Prostate gland (tissue), 2 donors: ENCODE results near the gene PRAC2. TPM values are rescaled to one million over a fixed set of nuclear protein-coding genes. Genes with fewer than 3 reads are reported as not detected.

ENCODE experiments used
- DNase-seq: peaks from one replicate; pipeline ENCODE4 v3.0.0-alpha.2; 2019; ENCODE audit warnings: low spot score
- H3K27ac ChIP-seq, 2 donors: fragments of 200-600 bp; sonication (generic); 2 replicates each; pipeline ENCODE4 v1.5.1; 2017 to 2019
- H3K27me3 ChIP-seq: fragments of 200-600 bp; sonication (generic); replicated peaks from 2 replicates; pipeline ENCODE4 v1.5.1; 2019; ENCODE audit not compliant: insufficient read depth
- H3K36me3 ChIP-seq, 2 donors: fragments of 200-600 bp; sonication (generic); 1 replicate in 1 of 2; 2 replicates in 1 of 2; pipeline versions ENCODE4 v1.5.1 to v1.8.1; 2017 to 2019
- H3K4me1 ChIP-seq: fragments of 200-600 bp; sonication (generic); replicated peaks from 2 replicates; pipeline ENCODE4 v1.5.1; 2019
- H3K4me3 ChIP-seq, 2 donors: fragments of 200-600 bp; sonication (generic); 2 replicates each; pipeline ENCODE4 v1.5.1; 2017 to 2019
- H3K9me3 ChIP-seq: fragments of 200-600 bp; sonication (generic); 2 replicates; pipeline ENCODE4 v1.5.1; 2017
- CTCF ChIP-seq, 4 experiments: fragments of 200-600 bp in 2 of 4; fragments of 450-650 bp in 2 of 4; sonication (generic) in 2 of 4; IDR thresholded peaks; 1 replicate in 3 of 4; 2 replicates in 1 of 4; pipeline ENCODE4 v1.5.1; 2016 to 2019; ENCODE audit warnings: antibody characterized with exemption in 4 of 4, mild to moderate bottlenecking in 2 of 4, moderate library complexity in 2 of 4
- POLR2A ChIP-seq: fragments of 450-650 bp; IDR thresholded peaks from one replicate; pipeline ENCODE4 v1.6.1; 2016; ENCODE audit warnings: antibody characterized with exemption, mild to moderate bottlenecking
- POLR2AphosphoS5 ChIP-seq: sonication (generic); formaldehyde crosslinking; IDR thresholded peaks from one replicate; pipeline ENCODE4 v1.6.1; 2017; ENCODE audit warnings: antibody characterized with exemption
- WGBS: methylation state at CpG from one replicate; pipeline ENCODE4 v1.1.5; 2018; 5-methylcytosine and 5-hydroxymethylcytosine counted together
- intact Hi-C: fragments of 100-400 bp; cut with DNase I; formaldehyde crosslinking; loops from one replicate; pipeline ENCODE4 v1.14.2; 2022
- total RNA-seq, 2 donors: library from RNA; depleted of rRNA; stranded (reverse); fragments of >200 nt; gene quantifications; one replicate each; pipeline ENCODE4 v1.1.0, GENCODE V29; 2016

The PRAC2 gene
- total RNA-seq, 2 donors from 2014 or later: 9.6 to 135 TPM

DNA sequence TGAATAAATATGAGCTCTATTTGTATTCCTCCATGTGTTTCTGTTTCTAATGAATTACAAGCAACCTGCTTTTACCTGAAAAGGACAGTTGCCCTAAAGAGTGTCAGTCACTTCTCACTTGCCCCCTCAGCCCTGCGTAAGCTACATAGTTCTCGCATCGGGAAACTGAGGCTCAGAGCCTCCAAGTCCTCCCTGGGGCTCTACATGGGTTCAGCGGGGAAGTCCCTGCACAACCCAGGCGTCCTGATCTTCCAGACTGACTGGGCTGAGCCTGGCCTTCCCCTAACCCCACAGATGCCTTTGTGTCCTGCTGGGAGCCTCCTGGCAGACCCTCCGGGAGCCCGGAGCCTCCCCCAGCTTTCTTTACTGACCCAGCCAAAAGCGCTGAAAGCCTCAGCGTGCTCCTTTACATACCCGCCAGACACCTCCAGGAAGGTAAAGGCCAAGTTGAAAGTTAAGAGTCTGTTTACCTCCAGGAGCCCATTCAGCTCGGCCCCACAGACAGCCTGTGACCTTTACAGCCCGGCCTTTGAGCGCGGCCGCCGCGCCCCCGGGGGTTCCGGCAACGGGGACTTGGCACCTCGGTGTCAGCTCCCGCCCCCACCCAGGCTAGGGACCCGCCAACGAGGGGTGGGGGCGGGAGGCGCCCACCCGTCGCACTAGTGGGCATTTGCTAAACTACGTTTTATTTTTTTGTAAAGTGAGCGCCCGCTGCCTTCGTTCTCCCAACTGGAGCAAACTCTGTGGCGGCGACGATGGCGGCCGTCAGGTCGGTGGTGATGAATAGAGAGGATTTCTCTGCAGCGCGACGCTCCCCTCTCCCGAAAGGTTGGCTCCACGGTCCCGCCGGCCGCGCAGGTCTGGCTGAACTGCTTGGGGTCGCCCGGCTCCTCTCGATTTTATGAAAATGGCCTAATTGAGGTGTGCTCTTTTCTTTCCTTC, 10.0 kb downstream of the PRAC2 start:
- H3K9me3 ChIP-seq: no peaks in the 10 kb centered on the region
- H3K27ac ChIP-seq: peak overlapping the region; percentile 87 to 92
- no peaks in the 10 kb centered on the region for H3K27me3 ChIP-seq
- DNase-seq: no peak
- TF ChIP-seq POLR2A: no peak
- TF ChIP-seq POLR2AphosphoS5: no peak
- no peak for TF ChIP-seq CTCF (IDR thresholded peaks at IDR 0.05)
- intact Hi-C loops: no loop called here
- H3K36me3 ChIP-seq: no peaks in the 10 kb centered on the region
- H3K4me1 ChIP-seq: peaks cover 17% of the 10 kb centered on the region
- WGBS: 2% methylated on average over 50 of the region's 50 CpGs
- peak overlapping the region; percentile 13 to 22 for H3K4me3 ChIP-seq

DNA sequence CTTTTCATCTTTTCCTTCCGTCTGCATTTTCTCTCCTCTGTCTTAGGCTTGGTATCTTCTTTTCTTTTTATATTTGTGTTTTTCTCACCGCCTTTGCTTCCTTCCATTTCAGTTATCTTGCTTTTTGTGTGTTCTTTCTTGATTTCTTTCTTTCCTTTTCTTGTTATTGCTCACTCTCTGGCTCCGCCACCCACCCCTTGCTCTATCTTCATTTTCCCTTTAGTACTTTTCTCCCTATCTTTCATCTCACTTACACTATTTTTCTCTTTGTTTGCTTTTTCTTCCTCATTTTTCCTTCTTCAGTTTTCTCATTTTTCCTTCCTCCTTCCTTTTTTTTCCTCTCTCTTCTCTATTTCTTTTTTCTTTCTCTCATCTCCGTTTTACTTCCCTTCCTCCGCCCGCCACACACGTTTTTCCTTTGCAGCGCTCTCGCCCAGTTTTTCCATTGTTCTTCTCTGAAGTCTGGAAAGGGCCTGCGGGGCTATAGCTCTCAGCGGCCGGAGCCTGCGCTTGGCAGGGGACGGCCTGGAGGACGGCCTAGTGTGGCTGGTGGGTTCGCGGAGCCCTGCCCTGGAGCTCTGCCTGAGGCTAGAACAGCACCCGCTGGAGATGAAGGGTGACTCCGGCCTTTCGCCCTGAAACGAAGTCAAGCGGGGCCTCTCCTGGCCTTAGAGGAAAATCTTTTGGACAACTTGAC, 10.8 kb downstream of the PRAC2 start:
- Histone ChIP-seq H3K36me3 (no peaks in the 10 kb centered on the region), H3K27me3 (no peaks in the 10 kb centered on the region), H3K27ac (peak overlapping the region; percentile 87 to 92), H3K4me1 (peaks cover 17% of the 10 kb centered on the region), H3K4me3 (peak overlapping the region; percentile 17 to 22), H3K9me3 (no peaks in the 10 kb centered on the region)
- intact Hi-C loops: no loop called here
- no peak for TF ChIP-seq POLR2A
- no peak for TF ChIP-seq POLR2AphosphoS5
- no peak for TF ChIP-seq CTCF (IDR thresholded peaks at IDR 0.05)
- WGBS: 3% methylated on average over 22 of the region's 22 CpGs
- DNase-seq: no peak

GRCh38 chr17:48734333-48735061, 11.5 kb downstream of the PRAC2 start:
- H3K4me1 ChIP-seq: peaks cover 16% of the 10 kb centered on the region
- no peak for TF ChIP-seq CTCF (IDR thresholded peaks at IDR 0.05)
- TF ChIP-seq POLR2A: no peak
- no peak for TF ChIP-seq POLR2AphosphoS5
- H3K27me3 ChIP-seq: no peaks in the 10 kb centered on the region
- WGBS: 4% methylated on average over 14 of the region's 14 CpGs
- peak overlapping the region; percentile 17 to 22 for H3K4me3 ChIP-seq
- no peak for DNase-seq
- no peaks in the 10 kb centered on the region for H3K36me3 ChIP-seq
- no peaks in the 10 kb centered on the region for H3K9me3 ChIP-seq
- peak overlapping the region; percentile 87 to 92 for H3K27ac ChIP-seq
- intact Hi-C loops: no loop called here

- peaks cover 10% of the 10 kb centered on the region for H3K4me1 ChIP-seq
- WGBS: 3% methylated on average over 7 of the region's 7 CpGs
- no peaks in the 10 kb centered on the region for H3K9me3 ChIP-seq
- peak overlapping the region; percentile 17 to 22 for H3K4me3 ChIP-seq
- no peaks in the 10 kb centered on the region for H3K36me3 ChIP-seq
- peak; percentile 37 for DNase-seq
- intact Hi-C loops: no loop called here
- H3K27ac ChIP-seq: peak overlapping the region; percentile 87 to 92
- H3K27me3 ChIP-seq: no peaks in the 10 kb centered on the region
- TF ChIP-seq CTCF (IDR thresholded peaks at IDR 0.05): no peak
- TF ChIP-seq POLR2A: peak; percentile 50
- peak; percentile 11 for TF ChIP-seq POLR2AphosphoS5
Observed at GRCh38 chr17:48735062-48735351, 12.0 kb downstream of the PRAC2 start.
